ENCODE results near the gene ITPRIPL1.
"Not testable (repeated sequence)": the region's sequence is repeated elsewhere in the genome, so short reads cannot be mapped to it uniquely, and the experiment has no call there.

ITPRIPL1 gene

GRCh38 chr2:96325041-96325883 is at the start of gene ITPRIPL1:
ITPRIPL1 (plus strand) TSS chr2:96325317; CDS start chr2:96325840, 523 bp downstream.
- in situ Hi-C loops (cut with HindIII; ENCODE audit: low pct_ligation_motif_present, low pct_unique_long_range_greater_than_20kb, low sequenced_read_pairs): no loop called here
- peak; percentile 45 for DNase-seq

GRCh38 chr2:96276787-96277499 is 48.2 kb upstream of the ITPRIPL1 start:
- in situ Hi-C loops (cut with HindIII; ENCODE audit: low pct_ligation_motif_present, low pct_unique_long_range_greater_than_20kb, low sequenced_read_pairs): no loop called here

GRCh38 chr2:96287273-96287856 is 37.8 kb upstream of the ITPRIPL1 start:
- no peak for DNase-seq
- in situ Hi-C loops (cut with HindIII; ENCODE audit: low pct_ligation_motif_present, low pct_unique_long_range_greater_than_20kb, low sequenced_read_pairs): no loop called here

More at GRCh38 chr2:96276787-96277499, 48.2 kb upstream of the ITPRIPL1 start:
- no peak for DNase-seq

- in situ Hi-C loops (cut with HindIII; ENCODE audit: low pct_ligation_motif_present, low pct_unique_long_range_greater_than_20kb, low sequenced_read_pairs): no loop called here
- DNase-seq: no peak
Observed at GRCh38 chr2:96291751-96292150, 33.4 kb upstream of the ITPRIPL1 start.

GRCh38 chr2:96294271-96294670 is 30.8 kb upstream of the ITPRIPL1 start:
- in situ Hi-C loops (cut with HindIII; ENCODE audit: low pct_ligation_motif_present, low pct_unique_long_range_greater_than_20kb, low sequenced_read_pairs); DNase-seq: not testable (repeated sequence)

GRCh38 chr2:96296925-96297324 is 28.2 kb upstream of the ITPRIPL1 start:
- in situ Hi-C loops (cut with HindIII; ENCODE audit: low pct_ligation_motif_present, low pct_unique_long_range_greater_than_20kb, low sequenced_read_pairs): no loop called here
- DNase-seq: no peak

- in situ Hi-C loops (cut with HindIII; ENCODE audit: low pct_ligation_motif_present, low pct_unique_long_range_greater_than_20kb, low sequenced_read_pairs): no loop called here
Observed at GRCh38 chr2:96301865-96302264, 23.3 kb upstream of the ITPRIPL1 start.

GRCh38 chr2:96304606-96305005 is 20.5 kb upstream of the ITPRIPL1 start:
- in situ Hi-C loops (cut with HindIII; ENCODE audit: low pct_ligation_motif_present, low pct_unique_long_range_greater_than_20kb, low sequenced_read_pairs): no loop called here
- no peak for DNase-seq

More at GRCh38 chr2:96301865-96302264, 23.3 kb upstream of the ITPRIPL1 start:
- DNase-seq: no peak

GRCh38 chr2:96305091-96305978 is 19.8 kb upstream of the ITPRIPL1 start, which contains the start of gene SNRNP200:
SNRNP200 (minus strand) TSS chr2:96305546; CDS start chr2:96305437, 109 bp downstream.
- peak; percentile 90 for DNase-seq
- in situ Hi-C loops (cut with HindIII; ENCODE audit: low pct_ligation_motif_present, low pct_unique_long_range_greater_than_20kb, low sequenced_read_pairs): no loop called here

GRCh38 chr2:96305979-96306308 is 19.2 kb upstream of the ITPRIPL1 start:
- DNase-seq: peak; percentile 9
- in situ Hi-C loops (cut with HindIII; ENCODE audit: low pct_ligation_motif_present, low pct_unique_long_range_greater_than_20kb, low sequenced_read_pairs): no loop called here

- peak; percentile 7 for DNase-seq
- in situ Hi-C loops (cut with HindIII; ENCODE audit: low pct_ligation_motif_present, low pct_unique_long_range_greater_than_20kb, low sequenced_read_pairs): no loop called here
Observed at GRCh38 chr2:96306370-96306769, 18.7 kb upstream of the ITPRIPL1 start.

GRCh38 chr2:96308248-96308647 is 16.9 kb upstream of the ITPRIPL1 start:
- in situ Hi-C loops (cut with HindIII; ENCODE audit: low pct_ligation_motif_present, low pct_unique_long_range_greater_than_20kb, low sequenced_read_pairs): no loop called here
- DNase-seq: no peak

GRCh38 chr2:96315005-96315399 is 10.1 kb upstream of the ITPRIPL1 start:
- in situ Hi-C loops (cut with HindIII; ENCODE audit: low pct_ligation_motif_present, low pct_unique_long_range_greater_than_20kb, low sequenced_read_pairs): no loop called here
- no peak for DNase-seq

GRCh38 chr2:96315400-96316071 is 9.6 kb upstream of the ITPRIPL1 start:
- in situ Hi-C loops (cut with HindIII; ENCODE audit: low pct_ligation_motif_present, low pct_unique_long_range_greater_than_20kb, low sequenced_read_pairs): no loop called here
- DNase-seq: peak; percentile 74

GRCh38 chr2:96316999-96317398 is 8.1 kb upstream of the ITPRIPL1 start:
- DNase-seq: no peak
- in situ Hi-C loops (cut with HindIII; ENCODE audit: low pct_ligation_motif_present, low pct_unique_long_range_greater_than_20kb, low sequenced_read_pairs): no loop called here

- no peak for DNase-seq
- in situ Hi-C loops (cut with HindIII; ENCODE audit: low pct_ligation_motif_present, low pct_unique_long_range_greater_than_20kb, low sequenced_read_pairs): no loop called here
Observed at GRCh38 chr2:96317584-96317997, 7.5 kb upstream of the ITPRIPL1 start.

GRCh38 chr2:96318723-96319122 is 6.4 kb upstream of the ITPRIPL1 start:
- no peak for DNase-seq
- in situ Hi-C loops (cut with HindIII; ENCODE audit: low pct_ligation_motif_present, low pct_unique_long_range_greater_than_20kb, low sequenced_read_pairs): no loop called here

GRCh38 chr2:96319396-96319795 is 5.7 kb upstream of the ITPRIPL1 start:
- DNase-seq: no peak
- in situ Hi-C loops (cut with HindIII; ENCODE audit: low pct_ligation_motif_present, low pct_unique_long_range_greater_than_20kb, low sequenced_read_pairs): no loop called here

Measured in ACHN (cell line).